HG03095 (cell line): ENCODE results near the gene TIMM10.

Experiments used
- ATAC-seq: cut with Tn5 transposase; IDR thresholded peaks from one replicate; pipeline ENCODE4 v1.9.1; 2021; ENCODE audit warnings: moderate library complexity; ENCODE audit not compliant: unreplicated experiment

The TIMM10 gene

GRCh38 chr11:57485217-57485990 is 45.1 kb downstream of the TIMM10 start:
- ATAC-seq = no peak

- peak; percentile 47 for ATAC-seq
Observed at GRCh38 chr11:57484141-57484710, 46.3 kb downstream of the TIMM10 start.

GRCh38 chr11:57483562-57483918 is 47.0 kb downstream of the TIMM10 start:
- no peak for ATAC-seq

- no peak for ATAC-seq
Observed at GRCh38 chr11:57482782-57483561, 47.6 kb downstream of the TIMM10 start.

- no peak for ATAC-seq
Observed at GRCh38 chr11:57481915-57482781, 48.4 kb downstream of the TIMM10 start.

- ATAC-seq = no peak
Observed at GRCh38 chr11:57481315-57481714, 49.2 kb downstream of the TIMM10 start.

GRCh38 chr11:57480409-57481137 is 50.0 kb downstream of the TIMM10 start:
- peak; percentile 51 for ATAC-seq

GRCh38 chr11:57479911-57480310 is 50.6 kb downstream of the TIMM10 start:
- ATAC-seq = no peak

- ATAC-seq = no peak
Observed at GRCh38 chr11:57479021-57479663, 51.4 kb downstream of the TIMM10 start.
